Skeletal muscle satellite cell (primary cell): ENCODE data around the gene RCSD1. TPM values are rescaled to one million over a fixed set of nuclear protein-coding genes. Genes with fewer than 3 reads are reported as not detected.

Experiments used
- H3K27me3 ChIP-seq: 2 replicates; pipeline ENCODE4 v1.7.0; 2013; ENCODE audit warnings: low read length; ENCODE audit not compliant: control insufficient read depth, insufficient read depth
- H3K36me3 ChIP-seq: 2 replicates; pipeline ENCODE4 v1.7.0; 2013; ENCODE audit warnings: mild to moderate bottlenecking, control low read depth, low read length; ENCODE audit not compliant: insufficient read depth
- H3K4me1 ChIP-seq: 2 replicates; pipeline ENCODE4 v1.7.0; 2013; ENCODE audit warnings: low read length; ENCODE audit not compliant: control insufficient read depth, insufficient read depth
- H3K4me2 ChIP-seq: 2 replicates; pipeline ENCODE4 v1.7.0; 2013; ENCODE audit warnings: mild to moderate bottlenecking, low read length
- H3K4me3 ChIP-seq: 2 replicates; pipeline ENCODE4 v1.7.0; 2013; ENCODE audit warnings: low read length
- H3K9ac ChIP-seq: 2 replicates; pipeline ENCODE4 v1.7.0; 2013; ENCODE audit warnings: mild to moderate bottlenecking, low read depth, low read length, moderate library complexity
- H3K9me3 ChIP-seq: replicated peaks from 2 replicates; pipeline ENCODE4 v1.7.0; 2013; ENCODE audit warnings: mild to moderate bottlenecking, control low read depth, low read length
- total RNA-seq: library from RNA; depleted of rRNA; stranded (reverse); fragments of >200 nt; gene quantifications from 2 replicates; pipeline ENCODE4 v1.2.3, GENCODE V29; 2012; rRNA removed

The RCSD1 gene, protein sequence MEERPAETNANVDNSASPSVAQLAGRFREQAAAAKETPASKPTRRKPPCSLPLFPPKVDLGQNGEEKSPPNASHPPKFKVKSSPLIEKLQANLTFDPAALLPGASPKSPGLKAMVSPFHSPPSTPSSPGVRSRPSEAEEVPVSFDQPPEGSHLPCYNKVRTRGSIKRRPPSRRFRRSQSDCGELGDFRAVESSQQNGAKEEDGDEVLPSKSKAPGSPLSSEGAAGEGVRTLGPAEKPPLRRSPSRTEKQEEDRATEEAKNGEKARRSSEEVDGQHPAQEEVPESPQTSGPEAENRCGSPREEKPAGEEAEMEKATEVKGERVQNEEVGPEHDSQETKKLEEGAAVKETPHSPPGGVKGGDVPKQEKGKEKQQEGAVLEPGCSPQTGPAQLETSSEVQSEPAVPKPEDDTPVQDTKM
- total RNA-seq: 0.25 and 1.1 TPM in 2 replicates

DNA sequence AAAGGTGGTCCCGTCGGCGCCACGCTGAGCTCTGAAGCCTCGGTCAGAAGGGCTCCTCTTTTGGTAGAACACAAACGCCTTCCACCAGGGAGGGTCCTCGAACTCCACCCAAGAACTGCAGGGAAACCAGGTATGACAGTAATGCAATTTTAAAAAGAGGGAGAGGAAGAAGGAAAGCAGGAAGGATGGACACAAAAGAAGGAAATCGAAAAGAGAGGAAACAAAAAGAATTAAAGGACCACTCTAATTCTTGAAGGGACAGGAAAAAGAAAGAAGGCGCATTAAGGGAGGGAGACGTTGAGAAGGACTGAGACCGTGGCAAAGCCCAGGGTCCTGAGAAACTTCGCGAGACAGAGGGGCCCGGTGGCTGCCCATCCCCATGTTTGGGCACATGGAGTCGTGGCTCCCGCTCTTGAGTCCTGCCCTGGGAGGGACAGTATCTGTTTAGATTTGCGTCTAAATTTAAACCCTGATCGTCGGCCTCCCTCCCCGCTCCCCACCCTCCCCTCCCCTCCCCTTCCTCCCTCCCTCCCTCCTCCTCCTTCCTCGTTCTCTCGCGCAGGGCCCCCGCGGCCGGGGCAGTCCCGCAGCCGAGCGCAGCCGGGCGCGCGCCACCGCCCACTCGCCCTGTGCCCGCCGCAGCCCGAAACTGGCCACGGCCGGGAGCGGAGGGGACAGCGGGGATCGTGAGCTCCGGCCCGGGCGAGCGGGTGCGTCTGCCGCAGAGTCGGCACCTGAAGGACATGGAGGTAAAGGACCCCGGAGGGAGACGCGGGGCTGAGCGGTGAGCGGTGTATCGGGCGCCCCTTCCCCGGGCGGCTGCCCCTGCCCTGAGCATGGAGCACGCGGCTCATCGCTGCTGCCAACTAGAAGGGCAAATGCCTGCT, at the start of gene RCSD1:
Gene RCSD1 (plus strand): TSS at position 552 of the 887 bp plus-strand sequence. CDS start 192 bp downstream, at position 744.
- H3K27me3 ChIP-seq: peaks cover 18% of the 10 kb centered on the region
- H3K4me2 ChIP-seq: peak within 1 kb of the TSS; percentile 99
- H3K9me3 ChIP-seq: no peaks in the 10 kb centered on the region
- peaks cover 14% of the 10 kb centered on the region for H3K4me1 ChIP-seq
- no peaks in the 10 kb centered on the region for H3K36me3 ChIP-seq
- H3K4me3 ChIP-seq: peak within 1 kb of the TSS; percentile 76
- peak within 1 kb of the TSS; percentile 79 for H3K9ac ChIP-seq

DNA sequence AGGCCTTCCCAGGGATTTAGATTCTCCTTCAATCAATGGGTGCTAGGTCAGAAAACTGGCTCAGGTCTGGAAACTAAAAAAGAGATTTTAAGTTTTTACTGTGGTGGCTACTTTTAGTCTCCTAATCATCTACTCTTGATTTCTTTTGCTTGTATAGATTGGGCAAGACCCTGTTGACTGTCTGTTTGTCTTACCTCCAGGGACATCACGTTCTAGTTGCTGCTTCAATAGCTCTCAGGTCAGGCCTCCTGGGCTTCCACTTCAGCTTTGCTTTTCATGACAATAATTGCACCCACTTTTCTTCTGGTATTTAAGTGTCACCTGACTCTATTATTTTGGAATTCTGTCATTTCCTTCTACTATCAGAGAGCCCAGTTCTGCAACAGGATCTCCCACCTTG, 48.0 kb upstream of the RCSD1 start:
- Histone ChIP-seq H3K27me3 (peaks cover 10% of the 10 kb centered on the region), H3K4me3 (no peak overlapping the region), H3K9ac (no peak overlapping the region), H3K4me2 (no peak overlapping the region), H3K9me3 (no peaks in the 10 kb centered on the region), H3K36me3 (no peaks in the 10 kb centered on the region), H3K4me1 (no peaks in the 10 kb centered on the region)

DNA sequence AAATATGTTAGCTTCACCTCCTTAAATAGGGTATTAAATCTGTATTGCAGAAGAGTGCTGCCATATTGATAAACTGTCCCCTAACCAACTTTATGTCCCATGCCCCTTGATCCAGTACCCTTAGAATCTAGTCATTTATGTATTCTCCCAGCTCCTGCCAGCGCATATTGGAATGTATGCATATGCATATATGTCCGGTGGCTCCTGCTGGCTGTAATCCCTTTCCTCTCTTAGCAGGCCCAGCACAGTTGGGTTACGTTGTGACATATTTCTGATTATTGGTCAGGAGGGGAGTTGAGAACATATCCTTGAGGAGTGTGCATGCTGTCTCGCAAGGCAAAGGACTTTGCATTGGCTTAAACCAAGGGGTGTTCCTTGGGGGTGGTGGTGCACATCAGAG, 47.3 kb upstream of the RCSD1 start:
- H3K4me3 ChIP-seq: no peak overlapping the region
- H3K4me1 ChIP-seq: no peaks in the 10 kb centered on the region
- H3K4me2 ChIP-seq: no peak overlapping the region
- H3K9ac ChIP-seq: no peak overlapping the region
- no peaks in the 10 kb centered on the region for H3K36me3 ChIP-seq
- peaks cover 6% of the 10 kb centered on the region for H3K27me3 ChIP-seq
- H3K9me3 ChIP-seq: no peaks in the 10 kb centered on the region

DNA sequence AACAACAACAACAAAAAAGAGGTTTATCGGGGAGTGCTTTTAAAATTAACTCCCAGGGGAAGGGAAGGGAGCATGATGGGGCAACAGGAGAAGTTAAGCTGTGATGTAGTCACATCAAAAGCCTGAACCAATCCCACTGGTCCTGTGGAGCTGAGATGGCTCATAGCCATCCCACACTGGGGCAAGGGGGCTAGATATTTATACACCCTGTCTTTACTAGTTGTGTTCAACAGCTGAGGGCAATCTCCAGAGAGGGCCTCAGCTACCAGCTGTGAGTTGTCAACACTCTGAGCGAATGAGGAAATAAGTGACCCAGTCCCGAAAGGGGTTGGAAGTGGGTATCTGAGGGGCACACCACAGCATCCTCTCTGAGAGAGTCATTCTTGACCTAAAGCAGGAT, 45.5 kb upstream of the RCSD1 start:
- Histone ChIP-seq H3K9ac (no peak overlapping the region), H3K36me3 (no peaks in the 10 kb centered on the region), H3K9me3 (no peaks in the 10 kb centered on the region), H3K27me3 (no peaks in the 10 kb centered on the region), H3K4me3 (no peak overlapping the region), H3K4me2 (no peak overlapping the region), H3K4me1 (no peaks in the 10 kb centered on the region)

DNA sequence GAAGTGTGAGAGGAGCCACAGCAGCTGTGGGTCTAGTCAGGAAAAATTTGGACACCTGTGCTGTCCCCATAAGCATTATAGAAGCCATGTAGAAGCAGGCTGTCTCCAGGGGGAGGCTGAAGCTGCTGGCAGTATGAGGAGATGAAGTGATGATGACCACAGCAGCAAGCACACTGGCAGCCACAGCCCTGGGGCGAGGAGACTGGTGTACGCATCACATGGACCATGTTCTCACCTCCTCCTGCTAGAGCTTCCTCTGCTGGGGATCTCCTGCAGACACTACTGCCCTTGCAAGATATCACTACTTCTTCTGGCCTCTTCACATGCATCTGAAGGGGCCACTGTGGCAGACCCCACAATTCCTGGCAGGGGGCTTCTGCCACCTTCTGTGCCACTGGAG, 42.7 kb upstream of the RCSD1 start:
- H3K4me1 ChIP-seq: no peaks in the 10 kb centered on the region
- H3K36me3 ChIP-seq: no peaks in the 10 kb centered on the region
- H3K9me3 ChIP-seq: no peaks in the 10 kb centered on the region
- no peak overlapping the region for H3K9ac ChIP-seq
- H3K4me2 ChIP-seq: no peak overlapping the region
- no peak overlapping the region for H3K4me3 ChIP-seq
- H3K27me3 ChIP-seq: no peaks in the 10 kb centered on the region

DNA sequence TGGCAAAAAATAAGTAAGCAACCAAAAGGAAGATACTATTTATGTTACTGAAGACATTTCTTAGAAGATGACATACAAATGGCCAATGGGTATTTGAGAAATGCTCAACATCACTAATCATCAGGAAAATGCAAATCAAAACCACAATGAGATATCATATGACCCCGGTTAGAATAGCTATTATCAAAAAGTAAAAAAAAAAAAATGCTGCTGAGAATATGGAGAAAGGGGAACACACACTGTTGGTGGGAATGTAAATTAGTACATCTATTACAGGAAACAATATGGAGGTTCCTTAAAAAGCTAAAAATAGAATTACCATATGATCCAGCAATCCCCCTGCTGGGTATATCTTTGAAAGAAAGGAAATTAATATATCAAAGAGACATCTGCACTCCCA, 42.2 kb upstream of the RCSD1 start:
- Histone ChIP-seq H3K4me2 (no peak overlapping the region), H3K4me3 (no peak overlapping the region), H3K36me3 (no peaks in the 10 kb centered on the region), H3K9ac (no peak overlapping the region), H3K9me3 (no peaks in the 10 kb centered on the region), H3K4me1 (no peaks in the 10 kb centered on the region), H3K27me3 (no peaks in the 10 kb centered on the region)

DNA sequence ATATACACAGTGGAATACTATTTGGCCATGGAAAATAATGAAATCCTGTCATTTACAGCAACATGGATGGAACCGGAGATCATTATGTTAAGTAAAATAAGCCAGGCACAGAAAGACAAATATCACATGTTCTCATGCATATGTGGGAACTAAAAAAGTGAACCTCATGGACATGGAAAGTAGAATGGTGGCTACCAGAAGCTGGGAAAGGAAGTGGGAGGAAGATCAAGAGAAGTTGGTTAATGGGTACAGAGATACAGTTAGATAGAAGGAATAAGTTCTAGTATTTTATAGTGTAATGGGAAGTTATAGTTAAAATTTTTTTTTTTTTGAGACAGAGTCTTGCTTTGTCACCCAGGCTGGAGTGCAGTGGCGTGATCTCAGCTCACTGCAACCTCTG, 41.7 kb upstream of the RCSD1 start:
- Histone ChIP-seq H3K4me3 (no peak overlapping the region), H3K36me3 (no peaks in the 10 kb centered on the region), H3K9ac (no peak overlapping the region), H3K9me3 (no peaks in the 10 kb centered on the region), H3K4me2 (no peak overlapping the region), H3K4me1 (no peaks in the 10 kb centered on the region), H3K27me3 (no peaks in the 10 kb centered on the region)

DNA sequence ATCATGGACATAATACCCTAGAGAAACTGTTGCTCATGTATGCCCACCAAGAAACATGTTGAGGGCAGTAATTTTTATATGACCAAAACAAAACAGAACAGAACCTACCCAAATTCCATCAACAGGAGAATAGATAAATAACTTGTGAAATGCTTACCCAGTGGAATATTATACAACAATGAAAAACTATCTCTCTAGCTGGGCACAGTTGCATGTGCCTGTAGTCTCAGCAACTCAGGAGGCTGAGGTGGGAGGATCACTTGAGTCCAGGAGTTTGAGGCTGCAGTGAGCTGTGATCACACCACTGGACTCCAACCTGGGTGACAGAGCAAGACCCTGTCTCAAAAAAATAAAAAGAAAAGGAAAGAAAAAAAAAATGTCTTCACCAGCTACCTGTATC, 37.6 kb upstream of the RCSD1 start:
- H3K4me2 ChIP-seq: no peak overlapping the region
- peaks cover 12% of the 10 kb centered on the region for H3K27me3 ChIP-seq
- H3K9me3 ChIP-seq: no peaks in the 10 kb centered on the region
- no peaks in the 10 kb centered on the region for H3K4me1 ChIP-seq
- no peak overlapping the region for H3K4me3 ChIP-seq
- no peaks in the 10 kb centered on the region for H3K36me3 ChIP-seq
- H3K9ac ChIP-seq: no peak overlapping the region

DNA sequence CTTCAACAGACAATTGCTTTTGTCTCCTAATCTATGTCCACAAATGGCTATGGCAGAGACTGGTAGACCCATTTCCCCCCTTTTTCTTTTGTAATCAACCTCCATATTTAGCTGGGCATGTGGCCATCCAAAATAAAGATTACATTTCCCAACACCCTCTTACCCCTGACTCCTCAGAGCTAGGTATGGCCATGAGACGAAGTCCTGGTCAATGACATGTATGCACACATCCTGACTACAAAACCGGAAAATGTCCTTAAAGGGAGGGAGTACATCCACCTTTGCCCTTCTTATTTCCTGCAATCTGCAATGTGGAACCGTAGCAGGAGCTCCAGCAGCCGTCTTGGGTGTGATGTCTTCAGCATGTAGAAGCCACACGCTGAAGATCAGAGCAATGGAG, 36.2 kb upstream of the RCSD1 start:
- Histone ChIP-seq H3K27me3 (peaks cover 12% of the 10 kb centered on the region), H3K4me2 (no peak overlapping the region), H3K9me3 (no peaks in the 10 kb centered on the region), H3K4me3 (no peak overlapping the region), H3K9ac (no peak overlapping the region), H3K4me1 (no peaks in the 10 kb centered on the region), H3K36me3 (no peaks in the 10 kb centered on the region)

DNA sequence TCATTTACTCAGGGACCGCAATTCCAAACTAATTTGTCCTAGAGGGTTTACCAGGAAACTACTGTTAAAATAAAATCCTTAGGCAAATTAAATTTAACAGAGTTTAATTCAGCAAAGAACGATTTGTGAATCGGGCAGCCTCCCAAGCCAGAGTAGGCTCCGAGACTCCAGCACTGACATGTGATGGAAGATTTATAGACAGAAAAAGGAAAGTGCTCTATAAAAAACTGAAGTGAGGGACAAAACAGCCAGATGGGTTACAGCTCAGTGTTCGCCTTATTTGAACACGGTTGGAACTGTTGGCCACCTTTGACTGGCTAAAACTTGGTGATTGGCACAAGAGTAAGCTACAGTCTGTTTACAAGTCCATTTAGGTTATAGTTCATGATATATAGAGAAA, 35.2 kb upstream of the RCSD1 start:
- no peaks in the 10 kb centered on the region for H3K36me3 ChIP-seq
- H3K9ac ChIP-seq: no peak overlapping the region
- no peak overlapping the region for H3K4me2 ChIP-seq
- peaks cover 12% of the 10 kb centered on the region for H3K27me3 ChIP-seq
- no peak overlapping the region for H3K4me3 ChIP-seq
- H3K4me1 ChIP-seq: no peaks in the 10 kb centered on the region
- no peaks in the 10 kb centered on the region for H3K9me3 ChIP-seq

DNA sequence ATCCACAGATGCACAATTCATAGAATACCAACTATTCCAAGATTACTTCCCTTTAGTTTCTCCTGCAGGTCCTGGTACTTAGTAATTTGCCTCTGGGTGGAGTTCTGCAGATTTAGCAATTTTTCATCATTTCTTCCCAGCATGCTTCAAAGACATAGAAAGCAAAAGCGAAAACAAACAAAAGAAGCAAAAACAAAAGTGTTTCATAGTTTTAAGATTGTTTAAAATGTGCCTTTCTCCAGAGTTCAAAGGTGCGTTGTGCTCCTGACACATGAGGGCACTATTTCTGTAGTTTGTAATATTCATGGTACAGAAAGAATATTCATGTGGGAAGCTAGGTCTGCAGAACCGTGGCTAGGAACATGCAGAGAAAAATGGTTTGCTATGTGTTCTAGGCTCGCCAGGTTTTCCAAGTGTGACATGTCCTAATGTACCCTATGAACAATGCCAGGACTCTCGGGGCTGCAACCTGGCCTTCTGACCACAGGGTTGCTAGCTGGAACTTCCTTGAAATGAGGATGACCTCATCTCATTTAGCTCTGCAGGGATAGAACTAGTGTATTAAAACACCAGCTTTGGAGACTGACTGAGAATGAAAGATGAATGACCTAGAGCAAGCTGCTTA, 30.0 kb upstream of the RCSD1 start:
- Histone ChIP-seq H3K36me3 (no peaks in the 10 kb centered on the region), H3K9me3 (no peaks in the 10 kb centered on the region), H3K9ac (no peak overlapping the region), H3K4me3 (no peak overlapping the region), H3K4me1 (peaks cover 5% of the 10 kb centered on the region), H3K27me3 (peaks cover 8% of the 10 kb centered on the region), H3K4me2 (peak overlapping the region; percentile 1)
